ENCODE data around the gene LIN7A.
"Not testable (repeated sequence)": the region's sequence is repeated elsewhere in the genome, so short reads cannot be mapped to it uniquely, and the experiment has no call there.

LIN7A gene

DNA sequence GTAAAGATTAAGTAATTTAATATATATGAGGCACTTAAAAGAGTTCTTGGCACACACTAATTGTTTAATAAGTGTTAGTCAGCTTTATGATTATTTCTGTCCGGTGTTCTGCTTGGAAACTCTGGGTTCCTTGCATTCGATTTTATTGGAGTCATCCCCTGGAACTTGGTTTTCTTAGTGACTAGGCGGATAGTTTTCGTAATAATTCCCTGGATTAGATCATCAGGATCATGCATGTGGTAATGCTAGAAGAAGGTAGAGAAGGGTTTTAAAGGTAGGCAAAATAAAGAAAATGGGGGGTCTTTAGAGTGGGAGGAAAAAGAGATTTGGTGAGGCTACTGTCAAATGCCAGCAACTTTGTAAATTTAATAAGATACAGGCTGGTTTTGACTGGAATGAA, 132.6 kb downstream of the LIN7A start:
- DNase-seq: no peak

DNA sequence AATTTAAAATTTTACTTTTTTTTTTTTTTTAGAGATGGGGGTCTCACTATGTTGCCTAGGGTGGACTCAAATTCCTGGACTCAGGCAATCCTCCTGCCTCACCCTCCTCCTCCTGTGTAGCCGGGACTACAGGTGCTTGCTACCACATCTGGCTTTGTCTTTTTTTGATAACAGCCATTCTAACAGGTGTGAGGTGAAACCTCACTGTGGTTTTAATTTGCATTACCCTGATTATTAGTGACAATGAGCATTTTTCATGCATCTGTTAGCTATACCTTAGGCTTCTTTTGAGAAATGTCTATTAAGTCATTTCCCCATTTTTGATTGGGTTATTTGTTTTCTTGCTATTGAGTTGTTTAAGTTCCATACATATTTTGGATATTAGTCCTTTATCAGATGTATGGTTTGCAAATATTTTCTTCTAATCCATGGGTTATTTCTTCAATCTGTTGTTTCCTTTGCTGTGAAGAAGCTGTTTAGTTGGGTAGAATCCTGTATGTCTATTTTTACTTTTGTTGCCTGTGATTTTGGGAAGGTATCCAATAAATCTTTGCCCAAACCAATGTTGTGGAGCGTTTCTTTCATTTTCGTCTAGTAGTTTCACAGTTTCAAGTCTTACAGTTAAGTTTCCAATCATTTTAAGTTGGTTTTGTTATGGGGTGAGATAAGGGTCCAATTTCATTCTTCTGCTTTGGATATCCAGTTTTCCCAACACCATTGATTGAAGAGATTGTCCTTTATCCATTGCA, 134.9 kb downstream of the LIN7A start:
- no peak for DNase-seq

DNA sequence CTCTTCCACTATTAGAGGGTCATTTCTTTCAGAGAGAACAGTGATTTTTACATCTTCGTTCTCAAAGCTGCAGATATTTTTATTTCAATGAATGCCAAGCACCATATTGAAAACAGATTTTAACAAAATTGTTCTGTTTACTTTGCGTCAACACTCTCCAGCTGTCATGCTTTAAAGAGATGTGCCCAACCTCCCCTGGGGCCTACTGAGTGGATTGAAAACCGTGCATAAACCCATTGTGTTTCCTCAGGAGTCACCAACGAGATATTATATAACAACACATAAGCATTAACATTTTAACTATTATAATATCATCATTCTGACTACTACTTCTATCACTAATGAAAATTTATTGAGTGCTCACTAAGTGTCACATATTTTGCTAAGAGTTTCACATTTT, 139.5 kb downstream of the LIN7A start:
- DNase-seq: no peak

DNA sequence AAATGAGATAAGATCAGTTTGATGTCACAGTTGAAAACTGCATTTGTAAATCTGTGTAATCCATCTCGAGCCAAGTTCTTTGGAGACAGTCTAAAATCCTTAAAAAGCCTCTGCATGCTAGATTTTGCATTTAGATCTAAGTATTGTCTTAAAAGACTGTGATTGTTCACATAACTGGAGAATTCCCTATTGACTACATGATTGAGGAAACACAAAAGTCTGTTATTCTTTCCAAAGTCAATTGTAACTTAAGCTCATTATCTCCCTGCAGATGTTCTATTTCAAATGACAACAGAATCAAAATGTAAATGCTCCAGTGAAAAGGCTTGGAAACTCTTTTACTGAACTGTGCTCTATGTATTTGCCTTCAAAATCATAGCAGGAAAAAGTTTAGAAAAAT, 143.2 kb downstream of the LIN7A start:
- no peak for DNase-seq

DNA sequence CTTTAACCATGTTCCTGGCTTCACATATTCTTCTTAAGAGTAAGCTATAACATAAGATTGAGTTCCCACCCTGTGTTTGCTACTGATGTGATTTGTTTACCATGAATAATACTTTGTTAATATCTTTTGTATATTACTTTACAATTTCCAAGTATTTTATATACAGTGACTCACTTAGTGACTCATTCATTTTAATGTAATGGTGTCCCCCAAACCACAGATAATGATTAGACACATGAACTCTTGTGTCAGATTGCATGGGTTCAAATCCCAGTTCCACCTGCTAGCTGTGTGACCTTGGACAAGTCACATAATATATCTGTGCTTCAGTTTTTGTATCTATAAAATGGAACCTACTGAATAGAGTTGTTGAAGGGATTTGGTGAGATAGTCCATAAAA, 144.9 kb downstream of the LIN7A start:
- no peak for DNase-seq

DNA sequence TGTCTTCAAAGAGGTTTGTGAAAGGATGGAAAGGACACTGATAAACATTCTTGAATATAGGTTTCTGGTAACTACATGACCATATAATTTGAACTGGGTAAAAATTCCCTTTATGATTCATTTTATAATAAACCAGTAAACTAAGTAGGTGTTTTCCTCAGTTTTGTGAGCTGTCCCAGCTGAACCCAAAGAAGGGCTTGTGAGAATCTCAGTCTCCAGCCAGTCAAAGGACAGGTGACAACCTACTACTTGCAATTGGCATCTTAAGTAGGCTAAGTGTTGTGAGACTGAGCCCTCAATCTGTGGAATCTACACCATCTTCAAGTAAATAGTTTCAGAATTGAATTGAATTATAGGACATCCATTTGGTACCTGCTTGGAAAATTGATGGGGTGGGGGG, 145.9 kb downstream of the LIN7A start:
- no peak for DNase-seq

DNA sequence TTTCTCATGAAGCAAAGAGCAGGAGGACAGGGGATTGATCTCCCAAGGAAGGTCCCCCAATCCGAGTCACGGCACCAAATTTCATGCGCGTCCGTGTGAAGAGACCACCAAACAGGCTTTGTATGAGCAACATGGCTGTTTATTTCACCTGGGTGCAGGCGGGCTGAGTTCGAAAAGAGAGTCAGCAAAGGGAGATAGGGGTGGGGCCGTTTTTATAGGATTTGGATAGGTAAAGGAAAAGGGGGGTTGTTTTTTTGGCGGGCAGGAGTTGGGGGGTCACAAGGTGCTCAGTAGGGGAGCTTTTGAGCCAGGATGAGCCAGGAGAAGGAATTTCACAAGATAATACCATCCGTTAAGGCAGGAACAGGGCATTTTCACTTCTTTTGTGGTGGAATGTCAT, 149.3 kb downstream of the LIN7A start:
- not testable (repeated sequence) for DNase-seq

DNA sequence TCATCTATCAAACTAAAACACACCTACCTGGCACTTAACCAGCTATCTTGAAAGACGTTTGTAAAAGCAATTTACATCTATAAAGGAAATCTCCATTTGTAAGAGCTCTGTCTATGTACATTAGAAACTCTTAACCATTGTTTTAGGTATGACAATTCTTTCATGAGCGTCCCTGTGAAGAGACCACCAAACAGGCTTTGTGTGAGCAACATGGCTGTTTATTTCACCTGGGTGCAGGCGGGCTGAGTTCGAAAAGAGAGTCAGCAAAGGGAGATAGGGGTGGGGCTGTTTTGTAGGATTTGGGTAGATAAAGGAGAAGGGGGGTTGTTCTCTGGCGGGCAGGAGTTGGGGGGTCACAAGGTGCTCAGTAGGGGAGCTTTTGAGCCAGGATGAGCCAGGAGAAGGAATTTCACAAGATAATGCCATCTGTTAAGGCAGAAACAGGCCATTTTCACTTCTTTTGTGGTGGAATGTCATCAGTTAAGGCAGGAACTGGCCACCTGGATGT, 154.7 kb downstream of the LIN7A start:
- DNase-seq: not testable (repeated sequence)

DNA sequence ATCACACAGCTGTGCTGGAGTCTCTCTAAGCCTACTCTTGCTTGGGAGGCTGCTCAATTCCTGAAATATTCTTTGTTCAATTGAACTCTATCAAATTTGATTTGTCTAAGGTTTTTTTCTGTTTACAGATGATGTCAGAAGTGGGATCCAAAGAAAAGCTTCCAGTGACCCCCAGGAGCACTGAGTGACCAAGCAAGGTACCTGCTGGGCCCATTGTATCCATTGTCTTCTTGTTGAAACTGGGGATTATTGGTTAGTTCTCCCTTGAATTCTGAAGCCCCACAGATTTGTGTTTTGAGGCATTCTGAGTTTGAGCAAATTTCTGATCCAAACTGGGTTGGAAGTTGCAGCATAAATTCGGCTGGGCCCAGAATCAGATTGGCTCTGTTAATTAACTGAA, 156.4 kb downstream of the LIN7A start:
- DNase-seq: no peak

DNA sequence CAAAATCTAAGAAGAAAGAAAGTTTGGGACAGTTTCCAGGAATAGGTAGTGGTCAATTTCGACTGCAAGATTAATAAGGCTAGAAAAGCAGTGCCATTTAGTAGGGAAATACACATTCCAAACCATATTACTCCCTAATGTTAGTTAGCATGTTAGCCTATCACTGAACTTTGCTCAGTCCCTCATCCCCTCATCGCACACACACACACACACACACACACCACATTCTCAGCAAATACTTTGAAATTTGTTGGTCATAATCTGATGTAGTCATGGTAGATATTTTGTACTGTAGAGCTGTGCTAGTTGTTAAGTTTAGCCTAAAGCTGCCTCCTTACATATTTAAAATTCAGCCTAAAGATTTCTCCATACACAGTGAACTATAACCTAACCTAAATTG, 157.0 kb downstream of the LIN7A start:
- DNase-seq: no peak

DNA sequence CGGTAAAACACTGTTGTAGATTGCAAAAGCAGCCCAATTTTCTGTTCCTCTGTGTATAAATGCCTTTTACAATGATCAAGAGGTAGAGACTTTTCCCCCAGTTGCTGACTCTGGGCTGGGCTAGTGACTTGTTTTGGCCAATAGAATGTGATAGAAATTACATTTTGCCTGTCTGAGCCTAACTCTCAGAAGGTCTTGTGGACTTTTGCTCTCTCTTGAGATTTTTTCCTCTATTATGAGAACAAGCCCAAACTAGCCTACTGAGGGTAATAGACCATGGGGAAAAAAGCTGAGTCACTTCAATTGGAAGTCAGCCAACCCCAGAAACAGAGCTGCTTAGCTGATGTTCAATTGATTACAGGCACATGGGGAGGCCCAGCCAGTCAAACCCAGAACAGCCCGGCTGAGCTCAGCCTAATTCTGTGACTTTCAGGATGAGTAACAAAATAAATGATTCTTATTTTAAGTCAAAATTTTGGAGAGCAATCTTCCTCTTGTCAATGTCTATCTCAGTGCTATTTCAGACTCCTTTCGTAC, 159.7 kb downstream of the LIN7A start:
- no peak for DNase-seq

DNA sequence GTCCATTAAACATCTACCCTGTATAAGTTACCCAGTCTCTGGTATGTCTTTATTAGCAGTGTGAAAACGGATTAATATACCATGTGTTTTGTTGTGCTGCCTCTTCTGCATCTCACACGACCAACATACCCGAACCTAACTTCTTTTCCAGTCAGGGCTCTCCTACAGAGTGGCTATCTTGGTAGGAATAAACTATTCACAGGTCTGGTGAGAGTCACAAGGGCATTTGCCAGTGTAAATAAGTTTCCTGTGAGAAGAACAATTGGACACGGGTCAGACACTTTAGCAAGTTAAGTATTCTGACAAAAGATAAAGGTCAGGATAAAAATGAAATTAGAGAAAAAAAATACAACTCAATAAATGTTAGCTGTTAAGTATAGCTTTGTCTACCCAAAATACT, 160.1 kb downstream of the LIN7A start:
- DNase-seq: no peak

DNA sequence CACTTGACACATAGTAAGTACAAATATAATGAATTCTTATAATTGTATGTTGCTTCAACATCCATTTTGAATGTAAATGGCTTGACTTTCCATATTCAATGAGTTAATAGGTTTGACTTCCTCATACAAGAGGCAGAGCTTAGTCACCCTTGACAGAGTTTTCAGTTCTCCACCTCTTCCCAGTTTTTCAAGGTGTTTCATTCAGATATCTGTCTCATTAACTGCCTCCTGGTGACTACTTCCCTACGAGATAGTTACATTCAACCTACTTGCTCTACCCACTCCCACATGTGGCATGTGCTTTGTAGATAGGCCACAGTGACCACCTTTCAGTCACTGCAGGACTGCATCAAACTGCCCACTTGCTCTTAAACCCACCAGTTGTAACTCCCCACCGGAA, 161.0 kb downstream of the LIN7A start:
- no peak for DNase-seq

DNA sequence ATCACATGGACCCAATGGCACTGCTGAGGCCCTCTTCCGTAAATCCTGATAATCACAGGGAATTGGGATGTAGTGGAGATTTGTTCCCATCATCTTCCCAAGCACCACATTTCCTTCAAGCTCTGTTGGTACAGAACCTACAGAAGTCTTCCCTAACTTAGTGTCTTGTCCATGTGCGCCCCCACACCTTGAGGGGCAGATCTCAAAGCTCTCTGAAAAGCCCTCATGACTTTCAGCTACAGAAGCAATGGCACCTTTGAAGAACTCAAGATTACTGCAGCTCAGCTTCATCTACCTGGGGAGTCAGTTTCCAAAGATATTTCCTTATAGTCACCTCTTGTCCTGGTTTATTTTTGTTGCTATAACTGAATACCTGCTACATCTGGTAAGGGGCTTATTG, 166.8 kb downstream of the LIN7A start:
- no peak for DNase-seq

DNA sequence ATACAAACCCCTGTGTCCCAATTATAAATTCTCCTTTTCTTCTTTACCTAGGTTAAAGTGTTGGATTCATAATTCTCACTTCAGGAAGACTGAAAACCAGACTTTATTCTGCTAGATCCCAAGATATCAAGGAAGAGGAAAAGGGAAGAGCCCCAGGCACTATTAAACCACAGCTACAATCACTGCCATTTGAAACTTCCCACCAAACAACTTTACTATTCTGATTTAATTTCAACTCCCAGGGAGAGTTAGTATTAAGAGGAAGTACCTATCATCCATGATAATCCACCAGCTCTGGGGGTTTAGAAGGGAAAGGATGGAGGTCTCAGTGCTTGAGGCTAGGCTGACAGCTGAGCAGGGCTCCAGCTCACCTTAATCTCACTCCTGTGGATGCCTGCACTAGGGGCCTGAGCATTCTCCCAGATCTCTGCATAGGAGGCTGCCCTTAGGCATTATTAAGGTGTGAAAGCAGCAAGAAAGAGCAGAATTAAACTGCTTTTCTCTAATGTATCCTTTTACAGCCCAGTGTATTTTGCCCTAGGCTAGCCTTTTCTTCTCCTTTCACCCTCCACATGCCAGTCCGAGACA, 168.1 kb downstream of the LIN7A start:
- no peak for DNase-seq

DNA sequence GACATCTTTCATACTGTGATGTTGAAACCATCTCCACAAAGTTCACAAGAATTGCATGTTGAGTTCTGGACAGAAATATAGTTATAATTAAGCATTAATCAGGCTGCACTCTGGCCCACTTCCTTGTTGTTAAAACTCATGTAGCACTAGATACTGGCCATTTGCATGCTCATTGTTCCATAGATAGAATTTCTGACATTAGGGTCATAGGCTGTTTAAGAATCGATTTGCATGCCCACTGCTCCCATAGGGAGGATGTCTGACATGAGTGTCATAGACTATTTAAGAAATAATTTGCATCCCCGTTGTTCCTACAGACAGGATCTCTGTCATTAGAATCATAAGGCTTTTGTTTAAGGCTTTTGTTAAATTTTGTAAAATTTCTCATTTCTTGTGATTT, 170.8 kb downstream of the LIN7A start:
- no peak for DNase-seq

DNA sequence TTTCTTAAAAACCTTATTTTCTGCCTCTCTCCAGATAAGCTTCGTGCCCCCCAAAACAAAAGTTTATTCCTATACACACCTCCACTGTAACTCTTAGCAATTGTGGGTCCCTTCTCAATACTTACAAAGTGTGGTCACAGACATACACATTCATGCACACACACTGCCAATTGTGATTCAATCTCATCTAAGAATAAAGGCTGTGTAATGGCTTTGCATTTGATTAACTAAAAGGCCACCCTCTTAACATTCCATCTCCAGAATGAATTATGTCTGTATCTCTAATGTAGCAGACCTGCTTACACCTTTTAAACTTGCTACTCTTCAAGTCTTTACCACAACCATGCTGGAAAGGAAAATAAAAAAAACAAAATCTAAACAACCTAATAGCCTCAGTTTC, 171.5 kb downstream of the LIN7A start:
- no peak for DNase-seq

DNA sequence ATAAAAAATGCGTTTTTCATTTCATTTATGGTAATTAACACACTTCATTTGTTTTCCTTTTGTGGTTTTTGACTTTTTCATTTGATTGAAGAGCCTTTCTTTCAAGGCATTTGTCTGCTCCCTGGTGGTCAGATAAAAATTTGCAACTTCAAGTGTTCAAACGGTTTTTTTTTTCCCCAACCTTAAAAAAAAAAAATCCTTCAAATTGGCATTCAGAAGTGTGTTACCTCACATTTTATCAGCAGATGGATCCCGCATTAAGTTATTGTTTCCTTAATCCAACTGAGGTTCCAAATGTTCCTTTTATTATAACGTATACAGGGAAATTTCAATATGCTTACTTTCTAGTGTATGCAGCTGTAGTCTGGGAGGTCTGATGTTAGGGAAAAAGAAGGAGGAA, 173.9 kb downstream of the LIN7A start:
- DNase-seq: no peak

DNA sequence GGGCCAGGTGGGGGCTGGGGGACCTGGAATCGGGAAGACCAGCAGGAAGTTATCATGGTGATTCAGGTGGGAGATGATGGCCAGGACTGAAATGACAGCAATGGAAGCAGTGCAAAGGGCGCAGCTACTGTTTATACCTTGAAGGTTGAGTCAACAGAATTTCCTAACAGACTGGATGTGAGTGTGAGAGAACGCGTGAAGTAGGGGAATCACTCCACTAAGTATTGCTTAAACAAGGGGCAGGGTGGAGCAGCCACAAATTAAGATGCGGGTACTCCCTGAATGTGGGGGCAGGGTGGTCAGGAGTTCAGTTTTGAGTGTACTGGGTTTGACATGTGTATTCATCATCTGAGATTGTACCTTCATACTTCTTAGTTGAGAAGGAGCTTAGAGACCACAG, 175.9 kb downstream of the LIN7A start:
- DNase-seq: no peak

DNA sequence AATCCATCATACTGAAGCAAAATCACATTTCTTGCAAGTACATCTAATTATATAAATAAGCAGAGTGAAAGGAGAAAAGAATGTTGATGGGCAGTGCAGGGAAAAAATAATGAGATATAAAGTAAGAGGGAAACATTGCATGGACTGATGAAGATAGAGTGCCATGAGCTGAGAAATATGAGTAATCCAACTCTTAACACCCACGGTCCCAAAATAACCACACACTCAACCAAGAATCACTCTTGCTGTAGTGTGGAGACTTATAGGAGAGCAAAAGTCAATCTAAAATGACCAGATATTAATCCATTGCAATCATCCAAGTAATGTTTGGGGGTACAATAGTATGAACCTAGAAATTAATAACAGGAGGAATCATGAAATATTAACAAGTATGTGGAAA, 180.9 kb downstream of the LIN7A start:
- DNase-seq: no peak

DNA sequence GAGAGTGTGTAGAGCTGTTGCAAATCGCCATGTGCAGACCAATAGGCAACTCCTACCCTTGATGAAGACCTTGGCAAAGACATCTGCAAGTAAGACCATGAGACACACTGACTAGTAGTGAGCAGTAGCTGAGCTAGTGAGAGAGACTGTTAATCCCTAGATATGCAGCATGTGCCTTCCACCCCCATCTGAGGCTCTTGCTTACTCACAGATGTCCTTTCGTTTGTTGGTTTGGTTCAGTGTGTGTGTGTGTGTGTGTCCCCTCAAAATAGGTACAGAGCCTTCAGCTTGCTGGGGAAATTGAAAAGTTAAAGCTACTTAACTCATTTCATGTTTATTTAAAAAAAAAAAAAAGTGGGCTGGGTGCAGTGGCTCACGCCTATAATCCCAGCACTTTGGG, 183.5 kb downstream of the LIN7A start:
- no peak for DNase-seq

DNA sequence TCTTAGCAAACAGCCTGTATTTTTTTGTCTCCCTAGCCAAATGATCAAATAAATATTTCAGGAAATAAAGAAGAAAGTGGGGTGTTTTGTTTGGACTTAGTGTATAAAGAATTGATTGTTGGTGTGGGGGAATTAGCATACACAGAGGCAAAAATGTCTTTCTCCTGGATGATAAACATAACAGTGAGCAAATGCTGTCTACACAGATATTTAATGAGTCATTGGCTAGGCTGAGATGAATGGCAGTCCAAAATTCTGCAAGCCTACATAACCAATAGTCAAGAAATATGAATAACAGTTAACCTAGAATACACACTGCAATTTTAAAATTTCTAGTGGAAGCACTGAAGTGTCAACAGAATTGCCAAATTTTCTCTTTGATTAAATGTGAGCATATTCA, 185.3 kb downstream of the LIN7A start:
- no peak for DNase-seq

DNA sequence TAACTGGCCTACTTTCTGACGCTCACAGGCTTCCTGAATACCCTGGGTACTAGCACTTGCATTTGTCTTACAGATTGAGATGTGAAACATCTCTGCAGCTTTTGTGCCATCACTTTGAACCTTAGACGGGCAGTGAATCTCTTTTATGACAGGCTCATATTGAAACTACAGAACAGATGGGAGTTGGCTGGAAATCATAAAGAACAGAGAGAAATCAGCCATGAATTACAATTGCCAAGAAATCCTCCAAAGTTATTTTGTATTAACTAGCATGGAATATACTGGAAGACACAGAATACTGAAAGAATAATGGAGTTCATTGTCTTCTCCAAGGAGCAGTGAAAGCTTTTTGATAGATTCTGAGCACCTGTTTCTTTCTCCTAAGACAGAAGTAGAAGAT, 188.3 kb downstream of the LIN7A start:
- DNase-seq: no peak

DNA sequence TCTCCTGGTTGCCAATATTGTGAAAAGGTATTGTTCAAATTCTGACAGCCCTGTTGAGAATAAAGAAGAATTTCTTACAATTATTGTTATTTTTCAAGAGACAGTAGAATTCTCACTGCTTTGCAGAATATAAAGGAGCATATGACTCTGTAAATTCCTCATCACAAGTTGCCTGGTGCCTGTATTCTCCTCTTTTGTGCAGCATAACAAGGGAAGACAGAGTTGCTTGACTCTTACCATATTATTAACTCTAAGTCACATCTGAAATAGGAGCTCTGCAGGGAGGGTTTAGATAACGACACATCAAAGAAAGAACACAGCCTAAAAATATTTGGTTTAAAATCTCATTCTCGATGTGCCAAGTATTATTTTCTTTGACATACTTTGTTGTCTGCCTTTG, 189.9 kb downstream of the LIN7A start:
- DNase-seq: no peak
